Measurements from ENCODE around the gene NAPA. TPM values are rescaled to one million over a fixed set of nuclear protein-coding genes. Genes with fewer than 3 reads are reported as not detected.

NAPA gene
- total RNA-seq, 1 donor from 2014 or later = 102 TPM

DNA sequence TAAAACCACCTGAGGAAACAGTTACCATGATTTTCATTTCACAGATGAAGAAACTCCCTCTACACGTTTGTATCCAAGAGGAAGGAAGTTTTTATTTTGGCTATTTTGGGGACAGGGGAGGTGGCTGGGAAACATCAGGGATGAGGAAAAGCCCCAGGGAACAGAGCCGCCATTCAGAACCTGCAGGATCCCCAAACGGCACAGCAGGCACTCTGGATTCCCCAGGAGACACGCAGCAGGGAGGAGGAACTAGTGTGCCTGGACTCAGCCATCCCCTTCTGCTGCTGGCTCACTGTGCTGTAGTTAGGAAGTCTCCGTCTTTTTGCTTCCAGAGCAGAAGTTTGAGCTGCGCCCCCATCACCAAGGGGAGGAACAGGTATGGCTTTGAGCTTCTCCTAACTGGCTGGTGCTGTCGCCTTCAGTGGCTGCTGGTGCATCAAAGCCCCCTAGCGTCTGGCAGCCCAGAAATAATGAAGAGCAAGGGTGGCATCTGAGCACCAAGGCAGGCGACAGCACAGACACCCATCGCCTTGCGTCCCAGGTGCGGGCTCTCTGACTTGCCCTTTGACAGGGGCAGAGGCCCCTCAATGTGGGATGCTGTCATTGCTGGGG lies 4.2 kb downstream of the NAPA start:
- Histone ChIP-seq H3K27me3 (no peaks in the 10 kb centered on the region), H3K4me3 (no peak overlapping the region), H3K4me1 (peaks cover 26 to 62% of the 10 kb centered on the region in 2 donors), H3K9me3 (no peaks in the 10 kb centered on the region), H3K27ac (peak overlapping the region; percentile 92 to 96), H3K36me3 (peaks cover 0 to 3% of the 10 kb centered on the region in 2 donors)
- intact Hi-C loops (cut with DNase I) = no loop called here
- TF ChIP-seq, protein P1, sequence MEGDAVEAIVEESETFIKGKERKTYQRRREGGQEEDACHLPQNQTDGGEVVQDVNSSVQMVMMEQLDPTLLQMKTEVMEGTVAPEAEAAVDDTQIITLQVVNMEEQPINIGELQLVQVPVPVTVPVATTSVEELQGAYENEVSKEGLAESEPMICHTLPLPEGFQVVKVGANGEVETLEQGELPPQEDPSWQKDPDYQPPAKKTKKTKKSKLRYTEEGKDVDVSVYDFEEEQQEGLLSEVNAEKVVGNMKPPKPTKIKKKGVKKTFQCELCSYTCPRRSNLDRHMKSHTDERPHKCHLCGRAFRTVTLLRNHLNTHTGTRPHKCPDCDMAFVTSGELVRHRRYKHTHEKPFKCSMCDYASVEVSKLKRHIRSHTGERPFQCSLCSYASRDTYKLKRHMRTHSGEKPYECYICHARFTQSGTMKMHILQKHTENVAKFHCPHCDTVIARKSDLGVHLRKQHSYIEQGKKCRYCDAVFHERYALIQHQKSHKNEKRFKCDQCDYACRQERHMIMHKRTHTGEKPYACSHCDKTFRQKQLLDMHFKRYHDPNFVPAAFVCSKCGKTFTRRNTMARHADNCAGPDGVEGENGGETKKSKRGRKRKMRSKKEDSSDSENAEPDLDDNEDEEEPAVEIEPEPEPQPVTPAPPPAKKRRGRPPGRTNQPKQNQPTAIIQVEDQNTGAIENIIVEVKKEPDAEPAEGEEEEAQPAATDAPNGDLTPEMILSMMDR (IDR thresholded peaks at IDR 0.05) = no peak
- no peak for DNase-seq (ENCODE audit: low spot score in 2 of 2)

DNA sequence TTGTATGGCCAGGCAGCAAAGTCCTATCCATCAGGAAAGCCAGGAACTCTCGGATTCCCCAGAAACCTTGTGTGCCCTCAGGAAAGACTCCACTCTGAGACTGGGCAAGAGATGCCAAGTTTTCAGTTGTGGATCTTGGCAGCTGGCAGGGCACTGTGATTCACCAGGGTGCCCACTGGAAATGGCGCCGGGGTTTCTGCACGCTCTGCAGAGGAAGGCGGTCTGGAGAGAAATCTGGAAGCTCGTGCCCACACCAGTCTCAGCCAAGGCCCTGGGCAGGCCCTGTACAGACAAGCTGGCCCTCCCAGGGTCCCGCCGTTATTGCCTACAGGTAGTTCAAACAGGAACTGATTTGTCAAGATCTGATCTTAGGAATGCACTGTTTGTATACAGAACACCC lies 4.9 kb downstream of the NAPA start:
- intact Hi-C loops (cut with DNase I) = no loop called here
- DNase-seq (ENCODE audit: low spot score in 2 of 2) = peak in 1 of 2 donors; percentile 86
- Histone ChIP-seq H3K36me3 (peaks cover 0 to 3% of the 10 kb centered on the region in 2 donors), H3K27ac (peak overlapping the region; percentile 52 to 60), H3K4me3 (peak overlapping the region in 1 of 2 donors; percentile 14), H3K9me3 (no peaks in the 10 kb centered on the region), H3K4me1 (peaks cover 26 to 62% of the 10 kb centered on the region in 2 donors), H3K27me3 (no peaks in the 10 kb centered on the region)
- TF ChIP-seq, protein P1 (IDR thresholded peaks at IDR 0.05) = no peak

DNA sequence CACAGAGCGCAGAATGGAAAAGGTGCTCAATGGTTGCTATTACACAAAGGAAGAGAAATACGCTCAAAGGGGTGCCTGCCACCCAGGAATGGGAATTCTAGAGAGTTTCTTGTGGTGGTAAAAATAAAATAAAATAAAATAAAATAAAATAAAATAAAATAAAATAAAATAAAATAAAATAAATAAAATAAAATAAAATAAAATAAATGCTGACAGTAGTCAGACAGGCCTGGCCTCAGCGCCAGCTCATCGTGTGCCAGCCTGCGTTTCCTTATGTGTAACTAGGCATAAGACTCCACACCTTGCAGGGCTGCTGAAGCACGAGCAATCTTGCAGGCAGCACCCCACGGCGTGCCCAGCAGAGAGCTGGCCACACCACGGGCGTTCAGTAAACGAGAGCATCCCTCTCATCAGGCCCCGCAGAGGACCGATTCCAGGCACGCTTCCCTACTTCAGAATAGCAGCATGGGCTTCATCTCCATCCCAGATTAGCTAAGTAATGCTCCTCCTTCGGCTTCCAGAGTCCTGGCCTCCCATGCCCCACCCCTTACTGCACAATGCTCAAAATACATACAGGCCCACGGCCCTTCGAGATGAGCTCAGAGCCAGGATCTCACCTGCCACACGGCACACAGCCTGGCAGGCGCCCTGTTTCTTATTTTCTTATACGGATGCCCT lies 5.6 kb downstream of the NAPA start:
- Histone ChIP-seq H3K9me3 (no peaks in the 10 kb centered on the region), H3K27ac (peak overlapping the region; percentile 47 to 52), H3K4me3 (peak overlapping the region in 1 of 2 donors; percentile 14), H3K36me3 (peaks cover 0 to 3% of the 10 kb centered on the region in 2 donors), H3K4me1 (peaks cover 26 to 62% of the 10 kb centered on the region in 2 donors), H3K27me3 (no peaks in the 10 kb centered on the region)
- intact Hi-C loops (cut with DNase I) = no loop called here
- DNase-seq (ENCODE audit: low spot score in 2 of 2) = no peak
- TF ChIP-seq, protein P1 (IDR thresholded peaks at IDR 0.05) = no peak

DNA sequence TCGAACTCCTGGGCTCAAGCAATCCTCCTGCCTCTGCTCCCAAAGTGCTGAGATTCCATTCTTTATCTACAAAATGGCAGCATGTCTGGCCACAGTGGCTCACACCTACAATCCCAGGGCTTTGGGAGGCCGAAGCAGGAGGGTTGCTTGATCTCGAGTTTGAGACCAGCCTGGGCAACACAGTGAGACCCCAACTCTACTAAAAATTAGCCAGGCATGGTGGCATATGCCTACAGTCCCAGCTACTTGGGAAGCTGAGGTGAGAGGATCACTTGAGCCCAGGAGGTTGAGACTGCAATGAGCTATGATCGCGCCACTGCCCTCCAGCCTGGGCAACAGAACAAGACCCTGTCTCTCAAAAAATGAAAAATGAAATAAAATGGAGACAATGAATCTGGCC lies 6.1 kb downstream of the NAPA start:
- Histone ChIP-seq H3K9me3 (no peaks in the 10 kb centered on the region), H3K27me3 (no peaks in the 10 kb centered on the region), H3K27ac (peak overlapping the region in 1 of 2 donors; percentile 47), H3K4me3 (no peak overlapping the region), H3K4me1 (peaks cover 26 to 59% of the 10 kb centered on the region in 2 donors), H3K36me3 (peaks cover 4 to 8% of the 10 kb centered on the region in 2 donors)
- TF ChIP-seq, protein P1 (IDR thresholded peaks at IDR 0.05) = no peak
- intact Hi-C loops (cut with DNase I) = no loop called here
- no peak for DNase-seq (ENCODE audit: low spot score in 2 of 2)

DNA sequence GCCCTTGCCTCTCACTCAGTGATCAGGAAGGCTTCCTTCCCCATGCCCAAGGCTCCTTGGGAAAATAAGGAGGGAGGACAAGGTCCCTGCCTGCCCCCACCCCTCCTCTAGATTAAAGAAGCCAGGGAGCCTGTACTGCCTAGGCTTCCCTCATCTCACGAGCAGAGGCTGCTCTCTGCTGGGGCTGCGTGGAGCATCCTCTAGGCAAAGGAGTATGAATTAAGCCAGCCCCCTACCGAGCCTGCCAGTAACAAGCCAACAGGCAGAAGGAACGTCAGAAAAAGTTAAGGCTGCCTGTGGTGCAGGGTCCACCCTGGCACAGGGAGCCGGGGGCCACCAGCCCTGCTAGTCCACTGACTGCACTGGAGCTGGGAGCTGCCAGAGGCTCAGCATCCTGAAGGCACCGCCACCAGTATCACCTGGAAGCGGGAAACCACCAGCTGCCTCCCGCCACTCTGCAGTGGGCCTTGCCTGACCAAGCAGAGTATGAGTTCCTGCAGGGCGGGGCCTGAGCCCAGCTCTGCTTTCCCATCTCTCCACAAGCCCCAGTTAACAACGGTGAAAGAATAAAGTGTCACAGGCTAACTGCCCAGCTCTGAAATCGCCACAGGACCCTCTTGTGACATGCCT lies 6.8 kb downstream of the NAPA start:
- Histone ChIP-seq H3K36me3 (peaks cover 11 to 15% of the 10 kb centered on the region in 2 donors), H3K4me1 (peaks cover 26 to 52% of the 10 kb centered on the region in 2 donors), H3K27me3 (no peaks in the 10 kb centered on the region), H3K9me3 (no peaks in the 10 kb centered on the region), H3K27ac (no peak overlapping the region), H3K4me3 (no peak overlapping the region)
- DNase-seq (ENCODE audit: low spot score in 2 of 2) = no peak
- TF ChIP-seq, protein P1 (IDR thresholded peaks at IDR 0.05) = no peak
- intact Hi-C loops (cut with DNase I) = no loop called here
